ENCODE results near the gene TMEM167B. TPM values are rescaled to one million over a fixed set of nuclear protein-coding genes. Genes with fewer than 3 reads are reported as not detected.
"Not testable (repeated sequence)": the region's sequence is repeated elsewhere in the genome, so short reads cannot be mapped to it uniquely, and the experiment has no call there.

Gene TMEM167B
- total and polyA plus RNA-seq, 2 donors = 32.8 to 43.1 TPM

DNA sequence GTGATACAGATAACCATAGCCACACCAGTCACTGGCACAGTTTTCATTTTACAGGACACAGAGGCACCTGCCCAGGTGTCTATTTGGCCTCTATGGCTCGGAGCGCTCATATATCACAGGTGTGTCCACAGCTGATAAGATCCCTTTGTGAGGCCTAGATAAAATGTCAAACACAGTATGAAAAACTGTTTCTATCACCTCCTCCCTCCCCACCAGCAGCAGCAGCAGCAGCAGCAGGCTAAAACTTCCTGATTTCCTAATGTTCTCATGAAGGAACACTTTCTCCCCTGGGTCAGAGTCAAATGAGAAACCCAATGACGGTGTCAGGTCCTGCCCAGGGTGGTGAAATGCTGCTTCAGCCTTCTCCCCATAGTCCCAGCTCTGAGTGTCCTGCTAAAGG lies 47.8 kb downstream of the TMEM167B start:
- H3K27ac ChIP-seq (ENCODE audit: low read depth) = no peak overlapping the region
- 82% methylated on average over 3 of the region's 3 CpGs for WGBS

DNA sequence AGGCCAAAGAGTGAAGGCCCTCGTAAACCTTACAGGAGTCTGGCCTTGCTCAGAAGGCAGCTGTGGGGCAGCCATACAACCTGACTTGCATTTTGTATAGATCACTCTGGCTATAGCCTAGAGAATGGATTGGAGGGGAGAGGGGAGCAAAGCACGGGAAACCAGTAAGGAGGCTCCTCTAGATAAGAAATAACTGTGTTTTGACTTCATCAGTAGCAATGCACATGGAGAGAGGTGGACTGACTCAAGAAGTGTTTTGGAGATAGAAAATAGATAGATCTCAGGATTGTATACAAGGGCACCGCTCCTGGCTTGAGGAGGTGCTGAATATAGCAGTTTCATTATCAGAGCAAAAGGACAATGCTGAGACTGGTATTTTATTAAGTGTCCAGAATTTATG lies 49.8 kb downstream of the TMEM167B start:
- Histone ChIP-seq H3K4me3 (ENCODE audit: low read depth, low read length) (no peak overlapping the region), H3K36me3 (ENCODE audit: insufficient read depth) (no peaks in the 10 kb centered on the region), H3K27ac (ENCODE audit: low read depth) (no peak overlapping the region), H3K4me1 (ENCODE audit: insufficient read depth) (no peaks in the 10 kb centered on the region)
- no peak for DNase-seq (ENCODE audit: extremely low spot score)
- 60% methylated on average over 3 of the region's 3 CpGs for WGBS

More for the DNA sequence above, 47.8 kb downstream of the TMEM167B start:
- DNase-seq (ENCODE audit: extremely low spot score) = no peak
- no peaks in the 10 kb centered on the region for H3K36me3 ChIP-seq (ENCODE audit: insufficient read depth)
- H3K4me3 ChIP-seq (ENCODE audit: low read depth, low read length) = no peak overlapping the region
- H3K4me1 ChIP-seq (ENCODE audit: insufficient read depth) = no peaks in the 10 kb centered on the region

DNA sequence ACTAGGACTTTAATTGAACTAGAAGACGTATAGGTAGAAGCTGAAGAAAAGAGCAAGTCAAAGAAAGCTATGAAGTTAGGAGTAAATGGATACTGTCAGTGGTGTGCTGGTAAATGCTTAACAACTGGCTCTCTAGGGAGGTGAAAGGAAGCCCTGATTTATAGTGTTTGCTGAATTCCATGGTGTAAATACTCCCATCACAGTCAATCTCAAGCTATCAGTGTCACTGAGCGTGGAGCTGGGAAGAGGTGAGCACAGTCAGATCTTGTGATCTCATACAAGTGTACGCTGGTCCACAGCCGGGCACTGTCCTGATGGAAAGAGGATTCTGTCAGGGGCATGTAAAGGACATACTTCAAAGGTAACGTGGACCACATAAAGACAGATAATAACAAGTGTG lies 51.7 kb downstream of the TMEM167B start:
- 77% methylated on average over 5 of the region's 5 CpGs for WGBS
- no peaks in the 10 kb centered on the region for H3K36me3 ChIP-seq (ENCODE audit: insufficient read depth)
- no peak overlapping the region for H3K27ac ChIP-seq (ENCODE audit: low read depth)

DNA sequence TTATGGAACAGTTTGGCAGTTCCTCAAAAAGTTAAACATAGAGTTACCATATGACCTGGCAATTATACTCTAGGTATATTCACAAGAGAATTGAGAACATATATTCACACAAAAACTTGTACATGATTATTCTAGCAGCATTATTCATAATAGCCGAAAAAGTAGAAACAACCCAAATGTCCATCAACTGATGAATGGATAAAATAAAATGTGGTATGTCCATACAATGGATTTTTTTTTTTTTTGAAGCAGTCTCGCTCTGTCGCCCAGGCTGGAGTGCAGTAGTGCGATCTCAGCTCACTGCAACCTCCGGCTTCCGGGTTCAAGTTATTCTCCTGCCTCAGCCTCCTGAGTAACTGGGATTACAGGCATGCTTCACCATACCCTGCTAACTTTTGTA lies 52.2 kb downstream of the TMEM167B start:
- H3K4me1 ChIP-seq (ENCODE audit: insufficient read depth); H3K36me3 ChIP-seq (ENCODE audit: insufficient read depth); H3K27ac ChIP-seq (ENCODE audit: low read depth); H3K4me3 ChIP-seq (ENCODE audit: low read depth, low read length); DNase-seq (ENCODE audit: extremely low spot score): not testable (repeated sequence)
- 84% methylated on average over 6 of the region's 6 CpGs for WGBS

More for the DNA sequence above, 51.7 kb downstream of the TMEM167B start:
- no peak overlapping the region for H3K4me3 ChIP-seq (ENCODE audit: low read depth, low read length)
- H3K4me1 ChIP-seq (ENCODE audit: insufficient read depth) = no peaks in the 10 kb centered on the region
- DNase-seq (ENCODE audit: extremely low spot score) = no peak

Small RNAs within 50 kb of the gene (small RNA-seq; reads per million reads assigned to genes)
- not detected for gene AL356488.2

Other genes starting within 250 kb of the TMEM167B start
- gene AKNAD1, start 233.7 kb upstream of the TMEM167B start, total RNA-seq = 1.8 TPM
- 1.2 TPM for gene AKNAD1, start 233.7 kb upstream of the TMEM167B start, polyA plus RNA-seq
- gene GPSM2, start 213.8 kb upstream of the TMEM167B start, total RNA-seq = 66.4 TPM
- 5.6 TPM for gene GPSM2, start 213.8 kb upstream of the TMEM167B start, polyA plus RNA-seq
- 37.7 TPM for gene CLCC1, start 127.3 kb upstream of the TMEM167B start, total RNA-seq
- 17.9 TPM for gene CLCC1, start 127.3 kb upstream of the TMEM167B start, polyA plus RNA-seq
- gene WDR47, start 48.7 kb upstream of the TMEM167B start, total RNA-seq = 21.0 TPM
- gene WDR47, start 48.7 kb upstream of the TMEM167B start, polyA plus RNA-seq = 10.5 TPM
- gene TAF13, start 14.8 kb upstream of the TMEM167B start, total RNA-seq = 55.9 TPM
- gene TAF13, start 14.8 kb upstream of the TMEM167B start, polyA plus RNA-seq = 31.3 TPM
- gene ELAPOR1, start 23.4 kb downstream of the TMEM167B start, total RNA-seq = 0.74 TPM
- gene ELAPOR1, start 23.4 kb downstream of the TMEM167B start, polyA plus RNA-seq = 0.13 TPM
- gene SARS1, start 123.2 kb downstream of the TMEM167B start, total RNA-seq = 75.3 TPM
- 136 TPM for gene SARS1, start 123.2 kb downstream of the TMEM167B start, polyA plus RNA-seq
- 3.6 TPM for gene CELSR2, start 158.8 kb downstream of the TMEM167B start, total RNA-seq
- gene CELSR2, start 158.8 kb downstream of the TMEM167B start, polyA plus RNA-seq = 4.9 TPM
- 5.3 TPM for gene PSRC1, start 192.4 kb downstream of the TMEM167B start, total RNA-seq
- gene PSRC1, start 192.4 kb downstream of the TMEM167B start, polyA plus RNA-seq = 6.5 TPM
- not detected for gene MYBPHL, start 216.2 kb downstream of the TMEM167B start, total RNA-seq
- gene MYBPHL, start 216.2 kb downstream of the TMEM167B start, polyA plus RNA-seq = 0.22 TPM

Data from urinary bladder (tissue), 4 donors.